ENCODE measurements around the gene SPSB2. TPM values are rescaled to one million over a fixed set of nuclear protein-coding genes. Genes with fewer than 3 reads are reported as not detected.
"Not testable (repeated sequence)": the region's sequence is repeated elsewhere in the genome, so short reads cannot be mapped to it uniquely, and the experiment has no call there.

Gene SPSB2
- total and polyA plus RNA-seq, 10 donors = 7.0 to 17.0 (median 11.1) TPM

GRCh38 chr12:6891646-6892001 is 18.5 kb upstream of the SPSB2 start:
- Histone ChIP-seq H3K4me3 (peak overlapping the region; percentile 11 to 64 (median 34)), H3K27me3 (replicated peaks in 1 of 7) (no peaks in the 10 kb centered on the region), H3K9me3 (no peaks in the 10 kb centered on the region), H3K36me3 (no peaks in the 10 kb centered on the region), H3K27ac (peak overlapping the region; percentile 74 to 96 (median 91)), H3K4me1 (peaks cover 0 to 27% (median 16%) of the 10 kb centered on the region in 6 donors)
- intact Hi-C loops (cut with DNase I; ENCODE audit: low total_unique reads) = no loop called here
- DNase-seq = no peak
- WGBS, 5 donors = 79 to 87% (median 83%) methylated on average over 5 of the region's 5 CpGs
- TF ChIP-seq, protein P1, sequence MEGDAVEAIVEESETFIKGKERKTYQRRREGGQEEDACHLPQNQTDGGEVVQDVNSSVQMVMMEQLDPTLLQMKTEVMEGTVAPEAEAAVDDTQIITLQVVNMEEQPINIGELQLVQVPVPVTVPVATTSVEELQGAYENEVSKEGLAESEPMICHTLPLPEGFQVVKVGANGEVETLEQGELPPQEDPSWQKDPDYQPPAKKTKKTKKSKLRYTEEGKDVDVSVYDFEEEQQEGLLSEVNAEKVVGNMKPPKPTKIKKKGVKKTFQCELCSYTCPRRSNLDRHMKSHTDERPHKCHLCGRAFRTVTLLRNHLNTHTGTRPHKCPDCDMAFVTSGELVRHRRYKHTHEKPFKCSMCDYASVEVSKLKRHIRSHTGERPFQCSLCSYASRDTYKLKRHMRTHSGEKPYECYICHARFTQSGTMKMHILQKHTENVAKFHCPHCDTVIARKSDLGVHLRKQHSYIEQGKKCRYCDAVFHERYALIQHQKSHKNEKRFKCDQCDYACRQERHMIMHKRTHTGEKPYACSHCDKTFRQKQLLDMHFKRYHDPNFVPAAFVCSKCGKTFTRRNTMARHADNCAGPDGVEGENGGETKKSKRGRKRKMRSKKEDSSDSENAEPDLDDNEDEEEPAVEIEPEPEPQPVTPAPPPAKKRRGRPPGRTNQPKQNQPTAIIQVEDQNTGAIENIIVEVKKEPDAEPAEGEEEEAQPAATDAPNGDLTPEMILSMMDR (IDR thresholded peaks at IDR 0.05 in 8 of 11, conservative IDR thresholded peaks at IDR 0.05 in 3 of 11) = no peak
- TF ChIP-seq POLR2AphosphoS5 (IDR thresholded peaks at IDR 0.05) (no peak), POLR2A (IDR thresholded peaks at IDR 0.05) (no peak)

GRCh38 chr12:6890789-6891645 is 17.9 kb upstream of the SPSB2 start:
- peak overlapping the region; percentile 74 to 96 (median 91) for H3K27ac ChIP-seq
- intact Hi-C loops (cut with DNase I; ENCODE audit: low total_unique reads) = no loop called here
- TF ChIP-seq, protein P1 (IDR thresholded peaks at IDR 0.05 in 8 of 11, conservative IDR thresholded peaks at IDR 0.05 in 3 of 11) = peak; percentile 55 to 99 (median 96)
- TF ChIP-seq POLR2AphosphoS5 (IDR thresholded peaks at IDR 0.05) = peak; percentile 90 to 92 (median 91)
- peak in 2 of 3 donors; percentile 31 to 52 for TF ChIP-seq POLR2A (IDR thresholded peaks at IDR 0.05)
- DNase-seq = peak; percentile 100
- no peaks in the 10 kb centered on the region for H3K36me3 ChIP-seq
- WGBS, 5 donors = 2 to 5% (median 2%) methylated on average over 34 to 68 of the region's 68 CpGs
- peaks cover 0 to 27% (median 16%) of the 10 kb centered on the region in 6 donors for H3K4me1 ChIP-seq
- no peaks in the 10 kb centered on the region for H3K27me3 ChIP-seq (replicated peaks in 1 of 7)
- H3K4me3 ChIP-seq = peak overlapping the region; percentile 25 to 64 (median 34)
- no peaks in the 10 kb centered on the region for H3K9me3 ChIP-seq

GRCh38 chr12:6889775-6890573 is 16.9 kb upstream of the SPSB2 start:
- intact Hi-C loops (cut with DNase I; ENCODE audit: low total_unique reads); H3K36me3 ChIP-seq; H3K27me3 ChIP-seq (replicated peaks in 1 of 7); H3K9me3 ChIP-seq; DNase-seq: not testable (repeated sequence)
- peaks cover 0 to 27% (median 16%) of the 10 kb centered on the region in 6 donors for H3K4me1 ChIP-seq
- WGBS, 5 donors = 79 to 93% (median 87%) methylated on average over 21 of the region's 21 CpGs
- H3K4me3 ChIP-seq = peak overlapping the region in 2 of 8 donors; percentile 46 to 64
- peak overlapping the region; percentile 74 to 96 (median 91) for H3K27ac ChIP-seq

GRCh38 chr12:6888794-6889193 is 15.7 kb upstream of the SPSB2 start:
- H3K27me3 ChIP-seq (replicated peaks in 1 of 7); intact Hi-C loops (cut with DNase I; ENCODE audit: low total_unique reads); DNase-seq; H3K27ac ChIP-seq; H3K4me3 ChIP-seq; H3K9me3 ChIP-seq: not testable (repeated sequence)
- peaks cover 0 to 22% (median 8%) of the 10 kb centered on the region in 6 donors for H3K36me3 ChIP-seq
- 85 to 94% (median 89%) methylated on average over 7 of the region's 7 CpGs for WGBS, 5 donors
- H3K4me1 ChIP-seq = peaks cover 0 to 24% (median 16%) of the 10 kb centered on the region in 6 donors

DNA sequence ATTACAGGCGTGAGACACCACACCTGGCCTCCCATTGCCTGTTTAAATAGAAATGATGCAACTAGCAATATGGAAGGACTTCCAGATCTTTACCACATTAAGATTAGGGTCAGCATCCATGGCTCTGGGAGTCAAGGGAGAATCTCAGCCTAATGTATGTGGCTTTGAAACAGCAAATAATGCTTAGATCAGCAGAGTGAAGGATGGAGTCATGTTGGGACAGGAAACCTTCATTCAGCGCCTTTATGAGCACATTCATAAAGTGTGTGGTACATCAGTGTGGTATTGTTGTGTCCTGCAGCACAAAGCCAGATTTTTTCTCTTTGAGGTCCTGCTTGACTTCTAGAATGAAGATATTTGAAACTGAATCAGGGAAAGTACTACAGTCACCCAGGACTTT is 15.3 kb upstream of the SPSB2 start:
- Histone ChIP-seq H3K9me3 (no peaks in the 10 kb centered on the region), H3K27ac (no peak overlapping the region)
- 83 to 92% (median 90%) methylated on average over 2 of the region's 2 CpGs for WGBS, 5 donors

More for the DNA sequence above, 15.3 kb upstream of the SPSB2 start:
- Histone ChIP-seq H3K36me3 (peaks cover 0 to 26% (median 13%) of the 10 kb centered on the region in 6 donors), H3K27me3 (replicated peaks in 1 of 7) (no peaks in the 10 kb centered on the region), H3K4me1 (peaks cover 0 to 24% (median 16%) of the 10 kb centered on the region in 6 donors), H3K4me3 (no peak overlapping the region)
- TF ChIP-seq, protein P1 (IDR thresholded peaks at IDR 0.05 in 8 of 11, conservative IDR thresholded peaks at IDR 0.05 in 3 of 11) = no peak
- TF ChIP-seq POLR2A (IDR thresholded peaks at IDR 0.05) = no peak
- TF ChIP-seq POLR2AphosphoS5 (IDR thresholded peaks at IDR 0.05) = no peak
- DNase-seq = no peak
- intact Hi-C loops (cut with DNase I; ENCODE audit: low total_unique reads) = no loop called here

Data from spleen (tissue), 11 donors.